Measurements from ENCODE around the gene NABP2.

DNA sequence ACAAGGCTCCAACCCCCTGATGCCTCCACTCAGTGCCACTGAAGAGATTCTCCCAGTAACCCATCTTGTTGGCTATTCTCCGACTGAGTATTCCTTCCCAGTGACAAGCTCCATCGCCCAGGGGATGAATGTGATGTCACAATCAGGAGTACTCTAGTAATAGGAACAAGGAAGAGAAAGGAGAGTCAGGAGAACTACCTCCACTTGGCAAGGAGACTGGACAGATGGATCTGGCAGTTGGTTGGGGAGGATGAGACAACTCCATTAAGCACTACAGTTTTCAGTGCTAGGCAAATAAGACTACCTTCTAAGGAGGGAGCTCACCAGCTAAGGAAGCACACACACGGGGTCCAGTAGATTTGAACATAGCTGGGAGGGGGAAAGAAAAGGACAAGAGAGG is 7.7 kb upstream of the NABP2 start:
- TF ChIP-seq, protein P1, sequence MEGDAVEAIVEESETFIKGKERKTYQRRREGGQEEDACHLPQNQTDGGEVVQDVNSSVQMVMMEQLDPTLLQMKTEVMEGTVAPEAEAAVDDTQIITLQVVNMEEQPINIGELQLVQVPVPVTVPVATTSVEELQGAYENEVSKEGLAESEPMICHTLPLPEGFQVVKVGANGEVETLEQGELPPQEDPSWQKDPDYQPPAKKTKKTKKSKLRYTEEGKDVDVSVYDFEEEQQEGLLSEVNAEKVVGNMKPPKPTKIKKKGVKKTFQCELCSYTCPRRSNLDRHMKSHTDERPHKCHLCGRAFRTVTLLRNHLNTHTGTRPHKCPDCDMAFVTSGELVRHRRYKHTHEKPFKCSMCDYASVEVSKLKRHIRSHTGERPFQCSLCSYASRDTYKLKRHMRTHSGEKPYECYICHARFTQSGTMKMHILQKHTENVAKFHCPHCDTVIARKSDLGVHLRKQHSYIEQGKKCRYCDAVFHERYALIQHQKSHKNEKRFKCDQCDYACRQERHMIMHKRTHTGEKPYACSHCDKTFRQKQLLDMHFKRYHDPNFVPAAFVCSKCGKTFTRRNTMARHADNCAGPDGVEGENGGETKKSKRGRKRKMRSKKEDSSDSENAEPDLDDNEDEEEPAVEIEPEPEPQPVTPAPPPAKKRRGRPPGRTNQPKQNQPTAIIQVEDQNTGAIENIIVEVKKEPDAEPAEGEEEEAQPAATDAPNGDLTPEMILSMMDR (optimal IDR thresholded peaks at IDR 0.05 in 1 of 3, IDR thresholded peaks at IDR 0.05 in 1 of 3, conservative IDR thresholded peaks at IDR 0.05 in 1 of 3; ENCODE audit: extremely low read depth in 1 of 3, insufficient read depth in 2 of 3, low read length in 3 of 3), result no peak
- TF ChIP-seq EZH2 (IDR thresholded peaks at IDR 0.05; ENCODE audit: low read length), result no peak

All from keratinocyte (primary cell).